ENCODE results near the gene TAF11L14.
"Not testable (repeated sequence)": the region's sequence is repeated elsewhere in the genome, so short reads cannot be mapped to it uniquely, and the experiment has no call there.

The TAF11L14 gene

DNA sequence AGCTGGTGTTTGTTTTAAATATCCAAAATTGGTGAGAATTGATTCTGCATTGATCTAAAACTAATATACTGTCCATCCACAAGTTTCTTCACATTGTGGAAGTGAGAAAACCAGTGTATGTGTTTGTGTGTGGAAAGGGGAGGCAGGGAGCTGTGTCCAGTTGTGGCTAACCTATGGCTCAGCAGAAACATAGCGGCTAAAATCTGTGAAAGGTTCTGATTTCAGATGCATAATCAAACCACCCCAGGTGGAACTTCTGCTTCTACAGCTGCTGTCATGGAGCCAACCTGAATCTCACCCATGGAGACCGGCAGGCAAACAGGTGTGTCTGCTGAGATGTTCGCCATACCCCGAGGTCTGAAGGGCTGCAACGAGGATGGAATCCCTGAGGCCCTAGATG is at the start of gene TAF11L14:
TAF11L14 (plus strand) TSS at position 301 of the 400 bp plus-strand sequence.
- DNase-seq: no peak

DNA sequence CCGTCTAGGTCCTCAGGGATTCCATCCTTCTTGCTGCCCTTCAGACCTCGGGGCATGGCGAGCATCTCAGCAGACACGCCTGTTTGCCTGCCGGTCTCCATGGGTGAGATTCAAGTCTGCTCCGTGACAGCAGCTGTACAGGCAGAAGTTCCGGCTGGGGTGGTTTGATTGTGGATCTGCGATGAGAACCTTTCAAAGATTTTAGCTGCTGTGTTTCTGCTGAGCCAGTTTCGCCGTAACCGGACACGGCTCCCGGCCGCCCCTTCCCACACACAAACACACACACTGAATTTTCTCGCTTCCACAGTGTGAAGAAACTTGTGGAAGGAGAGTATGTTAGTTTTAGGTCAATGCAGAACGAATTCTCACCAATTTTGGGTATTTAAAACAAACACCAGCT is 48.6 kb upstream of the TAF11L14 start, which contains the start of gene TAF11L7:
TAF11L7 (minus strand) TSS at position 101 of the 400 bp plus-strand sequence.
- not testable (repeated sequence) for DNase-seq

DNA sequence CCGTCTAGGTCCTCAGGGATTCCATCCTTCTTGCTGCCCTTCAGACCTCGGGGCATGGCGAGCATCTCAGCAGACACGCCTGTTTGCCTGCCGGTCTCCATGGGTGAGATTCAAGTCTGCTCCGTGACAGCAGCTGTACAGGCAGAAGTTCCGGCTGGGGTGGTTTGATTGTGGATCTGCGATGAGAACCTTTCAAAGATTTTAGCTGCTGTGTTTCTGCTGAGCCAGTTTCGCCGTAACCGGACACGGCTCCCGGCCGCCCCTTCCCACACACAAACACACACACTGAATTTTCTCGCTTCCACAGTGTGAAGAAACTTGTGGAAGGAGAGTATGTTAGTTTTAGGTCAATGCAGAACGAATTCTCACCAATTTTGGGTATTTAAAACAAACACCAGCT is 43.4 kb upstream of the TAF11L14 start, which contains the start of gene TAF11L8:
TAF11L8 (minus strand) TSS at position 101 of the 400 bp plus-strand sequence.
- not testable (repeated sequence) for DNase-seq

DNA sequence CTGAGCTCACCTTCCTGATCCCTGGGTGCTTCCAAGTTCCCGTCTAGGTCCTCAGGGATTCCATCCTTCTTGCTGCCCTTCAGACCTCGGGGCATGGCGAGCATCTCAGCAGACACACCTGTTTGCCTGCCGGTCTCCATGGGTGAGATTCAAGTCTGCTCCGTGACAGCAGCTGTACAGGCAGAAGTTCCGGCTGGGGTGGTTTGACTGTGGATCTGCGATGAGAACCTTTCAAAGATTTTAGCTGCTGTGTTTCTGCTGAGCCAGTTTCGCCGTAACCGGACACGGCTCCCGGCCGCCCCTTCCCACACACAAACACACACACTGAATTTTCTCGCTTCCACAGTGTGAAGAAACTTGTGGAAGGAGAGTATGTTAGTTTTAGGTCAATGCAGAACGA is 40.0 kb upstream of the TAF11L14 start, which contains the start of gene TAF11L9:
TAF11L9 (minus strand) TSS at position 140 of the 400 bp plus-strand sequence.
- DNase-seq: not testable (repeated sequence)

DNA sequence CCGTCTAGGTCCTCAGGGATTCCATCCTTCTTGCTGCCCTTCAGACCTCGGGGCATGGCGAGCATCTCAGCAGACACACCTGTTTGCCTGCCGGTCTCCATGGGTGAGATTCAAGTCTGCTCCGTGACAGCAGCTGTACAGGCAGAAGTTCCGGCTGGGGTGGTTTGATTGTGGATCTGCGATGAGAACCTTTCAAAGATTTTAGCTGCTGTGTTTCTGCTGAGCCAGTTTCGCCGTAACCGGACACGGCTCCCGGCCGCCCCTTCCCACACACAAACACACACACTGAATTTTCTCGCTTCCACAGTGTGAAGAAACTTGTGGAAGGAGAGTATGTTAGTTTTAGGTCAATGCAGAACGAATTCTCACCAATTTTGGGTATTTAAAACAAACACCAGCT is 36.5 kb upstream of the TAF11L14 start, which contains the start of gene TAF11L10:
TAF11L10 (minus strand) TSS at position 101 of the 400 bp plus-strand sequence.
- not testable (repeated sequence) for DNase-seq

DNA sequence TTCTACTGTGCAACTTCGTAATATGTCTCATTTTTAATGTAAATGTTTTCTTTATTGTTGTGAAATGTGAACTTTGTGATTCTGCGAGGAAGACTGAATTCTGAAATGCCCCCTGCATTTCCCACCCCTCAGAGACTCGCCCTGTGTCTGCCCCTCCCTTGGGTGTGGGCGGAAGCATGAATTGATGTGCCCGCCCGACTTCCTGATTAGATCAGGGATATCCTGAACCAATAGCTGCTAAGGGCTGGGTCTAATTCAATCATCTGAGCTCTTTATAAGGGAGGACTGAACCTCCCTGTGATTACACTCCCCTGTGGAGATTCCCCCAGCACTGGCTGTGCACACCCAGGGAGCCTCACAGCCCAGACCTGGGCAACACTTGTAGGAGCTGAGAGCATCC is 30.4 kb upstream of the TAF11L14 start, which contains the start of gene TAF11L11:
TAF11L11 (plus strand) TSS at position 304 of the 400 bp plus-strand sequence.
- DNase-seq: not testable (repeated sequence)

DNA sequence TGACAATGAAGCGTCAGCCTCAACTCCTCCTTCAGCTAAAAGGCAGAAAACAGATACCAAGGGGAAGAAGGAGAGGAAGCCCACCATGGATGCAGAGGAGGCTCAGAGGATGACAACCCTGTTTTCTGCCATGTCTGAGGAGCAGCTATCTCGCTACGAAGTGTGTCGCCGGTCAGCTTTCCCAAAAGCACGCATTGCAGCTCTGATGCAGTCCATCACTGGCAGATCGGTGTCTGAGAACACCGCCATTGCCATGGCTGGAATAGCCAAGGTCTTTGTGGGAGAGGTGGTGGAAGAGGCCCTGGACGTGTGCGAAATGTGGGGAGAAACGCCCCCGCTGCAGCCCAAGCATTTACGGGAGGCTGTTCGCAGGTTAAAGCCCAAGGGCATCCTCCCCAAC is 29.3 kb upstream of the TAF11L14 start:
- no peak for DNase-seq

DNA sequence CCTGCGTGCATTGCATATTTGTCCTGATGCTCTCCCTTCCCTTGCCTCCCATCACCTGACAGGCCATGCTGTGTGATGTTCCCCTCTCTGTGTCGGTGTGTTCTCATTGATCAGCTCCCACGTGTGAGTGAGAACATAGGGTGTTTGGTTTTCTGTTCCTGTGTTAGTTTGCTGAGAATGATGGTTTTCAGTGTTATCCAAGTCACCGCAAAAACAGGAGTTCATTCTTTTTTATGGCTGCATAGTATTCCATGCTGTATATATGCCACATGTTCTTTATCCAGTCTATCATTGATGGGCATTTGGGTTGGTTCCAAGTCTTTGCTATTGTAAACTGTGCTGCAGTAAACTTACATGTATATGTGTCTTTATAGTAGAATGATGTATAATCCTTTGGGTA is 26.8 kb upstream of the TAF11L14 start:
- DNase-seq: not testable (repeated sequence)

DNA sequence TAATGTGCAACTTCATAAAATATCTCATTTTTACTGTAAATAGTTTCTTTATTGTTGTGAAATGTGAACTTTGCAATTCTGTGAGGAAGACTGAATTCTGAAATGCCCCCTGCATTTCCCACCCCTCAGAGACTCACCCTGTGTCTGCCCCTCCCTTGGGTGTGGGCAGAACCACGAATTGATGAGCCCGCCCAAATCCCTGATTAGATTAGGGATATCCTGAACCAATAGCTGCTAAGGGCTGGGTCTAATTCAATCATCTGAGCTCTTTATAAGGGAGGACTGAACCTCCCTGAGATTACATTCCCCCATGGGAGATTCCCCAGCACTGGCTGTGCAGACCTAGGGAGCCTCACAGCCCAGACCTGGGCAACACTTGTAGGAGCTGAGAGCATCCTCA is 24.2 kb upstream of the TAF11L14 start, which contains the start of gene TAF11L12:
TAF11L12 (plus strand) TSS at position 301 of the 400 bp plus-strand sequence.
- DNase-seq: not testable (repeated sequence)

DNA sequence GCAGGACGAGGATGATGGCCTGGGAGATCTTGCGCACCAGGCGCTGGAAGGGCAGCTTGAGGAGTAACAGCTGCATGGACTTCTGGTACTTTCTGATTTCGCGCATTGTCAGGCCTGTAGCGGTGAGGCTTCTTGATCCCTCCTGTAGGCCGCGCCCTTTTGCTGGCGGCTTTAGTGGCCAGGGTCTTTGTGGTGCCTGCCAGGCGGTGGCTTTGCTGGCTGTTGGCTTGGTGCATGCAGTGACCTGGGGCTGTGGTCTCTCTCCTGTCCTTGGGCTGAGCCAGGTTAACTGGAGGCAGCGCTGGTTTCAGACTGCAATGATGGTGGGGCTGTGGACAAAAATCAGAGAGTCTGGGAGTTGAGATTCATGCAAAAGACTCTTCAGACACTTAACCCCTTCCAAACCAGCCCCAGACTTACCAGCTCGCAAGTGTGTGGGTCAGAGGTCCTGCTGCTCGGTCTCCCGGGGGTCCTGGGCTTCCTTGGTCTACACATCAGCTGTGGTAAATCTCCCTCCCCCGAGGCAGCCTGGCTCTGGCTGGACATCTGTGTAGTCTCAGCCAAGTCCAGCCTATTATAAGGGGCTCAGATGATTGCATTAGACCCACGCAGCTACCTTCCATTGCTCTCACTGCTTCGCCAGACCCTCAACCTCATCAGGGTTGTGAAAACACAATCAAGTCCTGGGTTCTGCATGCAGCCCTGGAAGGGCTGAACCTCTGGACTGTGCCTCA is 19.2 kb upstream of the TAF11L14 start:
- no peak for DNase-seq

DNA sequence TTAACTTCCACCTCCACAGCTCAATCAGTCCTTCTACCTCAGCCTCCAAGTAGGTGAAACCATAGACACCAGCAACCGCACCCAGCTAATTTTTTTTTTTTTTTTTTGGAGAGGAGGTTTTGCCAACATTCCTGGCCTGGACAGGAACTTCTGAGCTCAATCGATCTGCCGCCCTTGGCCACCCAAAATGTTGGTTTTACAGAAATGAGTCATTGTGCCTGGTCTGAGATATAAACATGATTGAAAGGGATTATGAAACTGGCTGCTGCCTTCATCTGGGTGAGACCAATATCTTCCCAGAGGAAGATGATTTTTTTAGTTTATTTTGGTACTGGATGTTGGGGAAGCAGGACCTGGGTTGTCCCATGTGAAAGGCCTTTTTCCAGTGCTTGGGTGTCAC is 14.9 kb upstream of the TAF11L14 start:
- DNase-seq: no peak

DNA sequence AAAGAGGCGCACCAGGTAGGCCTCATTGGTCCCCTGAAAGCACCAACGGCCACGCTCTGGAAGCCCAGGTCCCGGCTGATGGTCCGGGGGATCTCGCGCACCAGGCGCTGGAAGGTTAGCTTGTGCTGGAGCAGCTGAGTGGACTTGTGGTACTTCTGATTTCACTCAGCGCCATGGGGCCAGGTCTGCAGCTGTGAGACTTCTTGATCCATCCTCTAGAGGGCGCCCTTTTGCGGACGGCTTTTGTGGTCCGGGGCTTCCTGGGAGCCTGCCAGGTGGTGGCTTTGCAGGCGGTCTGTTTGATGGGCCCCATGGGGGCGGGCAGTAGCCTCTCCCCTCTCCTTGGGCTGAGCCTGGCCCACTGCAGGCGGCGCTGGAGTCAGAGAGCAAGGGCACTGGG is 13.6 kb upstream of the TAF11L14 start:
- no peak for DNase-seq

DNA sequence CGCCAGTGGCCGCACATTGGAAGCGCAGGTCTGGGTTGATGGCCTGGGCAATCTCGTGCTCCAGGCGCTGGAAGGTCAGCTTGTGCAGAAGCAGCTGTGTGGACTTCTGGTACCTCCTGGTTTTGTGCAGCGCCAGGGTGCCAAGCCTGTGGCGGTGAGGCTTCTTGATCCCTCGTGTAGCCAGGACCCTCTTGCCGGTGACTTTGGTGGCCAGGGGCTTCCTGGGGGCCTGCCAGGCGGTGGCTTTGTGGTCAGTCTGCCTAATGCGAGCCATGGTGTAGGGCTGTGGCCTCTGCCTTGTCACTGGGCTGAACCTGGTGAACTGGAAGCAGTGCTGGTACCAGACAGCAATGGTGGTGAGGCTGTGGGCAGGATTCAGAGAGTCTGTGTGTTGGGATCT is 8.6 kb upstream of the TAF11L14 start:
- no peak for DNase-seq

DNA sequence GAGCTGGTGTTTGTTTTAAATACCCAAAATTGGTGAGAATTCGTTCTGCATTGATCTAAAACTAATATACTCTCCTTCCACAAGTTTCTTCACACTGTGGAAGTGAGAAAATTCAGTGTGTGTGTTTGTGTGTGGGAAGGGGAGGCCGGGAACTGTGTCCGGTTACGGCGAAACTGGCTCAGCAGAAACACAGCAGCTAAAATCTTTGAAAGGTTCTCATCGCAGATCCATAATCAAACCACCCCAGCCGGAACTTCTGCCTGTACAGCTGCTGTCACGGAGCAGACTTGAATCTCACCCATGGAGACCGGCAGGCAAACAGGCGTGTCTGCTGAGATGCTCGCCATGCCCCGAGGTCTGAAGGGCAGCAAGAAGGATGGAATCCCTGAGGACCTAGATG is 2.5 kb upstream of the TAF11L14 start, which contains the start of gene TAF11L13:
TAF11L13 (plus strand) TSS at position 301 of the 400 bp plus-strand sequence.
- DNase-seq: not testable (repeated sequence)

DNA sequence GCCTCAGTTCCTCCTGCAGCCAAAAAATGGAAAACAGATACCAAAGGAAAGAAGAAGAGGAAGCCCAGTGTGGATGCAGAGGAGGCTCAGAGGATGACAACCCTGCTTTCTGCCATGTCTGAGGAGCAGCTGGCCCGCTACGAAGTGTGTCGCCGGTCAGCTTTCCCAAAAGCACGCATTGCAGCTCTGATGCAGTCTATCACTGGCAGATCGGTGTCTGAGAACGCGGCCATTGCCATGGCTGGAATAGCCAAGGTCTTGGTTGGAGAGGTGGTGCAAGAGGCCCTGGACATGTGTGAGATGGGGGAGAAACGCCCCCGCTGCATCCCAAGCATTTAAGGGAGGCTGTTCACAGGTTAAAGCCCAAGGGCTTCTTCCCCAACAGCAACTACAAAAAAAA is 15.0 kb downstream of the TAF11L14 start:
- DNase-seq: not testable (repeated sequence)

DNA sequence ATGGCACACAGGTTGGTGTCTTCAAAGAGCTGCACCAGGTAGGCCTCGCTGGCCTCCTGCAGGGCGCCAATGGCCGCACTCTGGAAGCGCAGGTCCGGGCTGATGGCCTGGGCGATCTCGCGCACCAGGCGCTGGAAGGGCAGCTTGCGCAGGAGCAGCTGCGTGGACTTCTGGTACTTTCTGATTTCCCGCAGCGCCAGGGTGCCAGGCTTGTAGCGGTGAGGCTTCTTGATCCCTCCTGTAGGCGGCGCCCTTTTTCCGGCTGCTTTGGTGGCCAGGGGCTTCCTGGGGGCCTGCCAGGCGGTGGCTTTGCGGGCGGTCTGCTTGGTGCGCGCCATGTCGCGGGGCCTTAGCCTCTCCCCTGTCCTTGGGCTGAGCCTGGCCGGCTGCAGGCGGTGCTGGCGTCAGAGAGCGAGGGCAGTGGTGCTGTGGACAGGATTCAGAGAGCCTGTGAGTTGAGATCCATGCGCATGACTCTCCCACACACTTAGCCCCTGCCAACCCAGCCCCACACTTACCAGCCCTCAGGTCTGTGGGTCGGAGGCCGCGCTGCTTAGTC is 21.0 kb downstream of the TAF11L14 start:
- not testable (repeated sequence) for DNase-seq

DNA sequence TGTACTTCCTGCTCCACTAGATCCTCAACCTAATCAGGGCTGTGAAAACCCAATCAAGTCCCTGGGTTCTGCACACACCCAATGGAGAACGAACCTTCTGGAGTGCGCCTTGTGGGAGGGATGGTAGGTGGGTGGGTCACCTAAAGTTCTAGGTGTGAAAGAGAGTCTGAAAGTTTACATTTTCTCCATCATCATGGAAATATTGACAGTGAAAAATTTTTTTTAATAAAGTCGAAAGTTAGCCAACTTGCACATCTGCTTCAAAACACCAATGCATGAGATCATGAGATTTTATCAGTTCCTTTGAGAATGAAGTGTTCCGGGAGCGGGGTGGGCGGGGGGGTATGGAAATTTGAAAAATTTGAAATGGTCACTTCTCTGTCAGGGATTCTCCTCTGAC is 21.7 kb downstream of the TAF11L14 start:
- DNase-seq: no peak

DNA sequence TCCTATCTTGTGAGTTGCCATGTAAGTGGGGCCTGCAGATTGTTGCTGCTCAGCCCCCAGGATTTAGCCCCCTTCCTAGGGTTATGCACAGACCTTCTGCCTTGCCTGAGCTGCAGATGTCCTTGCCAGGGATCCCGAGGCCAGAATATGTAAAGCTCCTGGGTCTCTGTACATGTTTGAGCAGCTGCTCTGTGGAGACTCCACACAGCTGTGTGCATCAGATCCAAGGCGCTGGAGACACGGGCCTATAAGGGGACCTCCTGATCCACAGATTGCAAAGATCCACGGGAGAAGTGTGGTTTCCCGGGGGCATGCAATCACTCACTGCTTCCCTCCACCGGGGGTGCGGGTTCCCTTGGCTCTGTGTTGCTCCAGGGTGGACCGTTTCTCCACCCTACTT is 28.9 kb downstream of the TAF11L14 start:
- DNase-seq: no peak

DNA sequence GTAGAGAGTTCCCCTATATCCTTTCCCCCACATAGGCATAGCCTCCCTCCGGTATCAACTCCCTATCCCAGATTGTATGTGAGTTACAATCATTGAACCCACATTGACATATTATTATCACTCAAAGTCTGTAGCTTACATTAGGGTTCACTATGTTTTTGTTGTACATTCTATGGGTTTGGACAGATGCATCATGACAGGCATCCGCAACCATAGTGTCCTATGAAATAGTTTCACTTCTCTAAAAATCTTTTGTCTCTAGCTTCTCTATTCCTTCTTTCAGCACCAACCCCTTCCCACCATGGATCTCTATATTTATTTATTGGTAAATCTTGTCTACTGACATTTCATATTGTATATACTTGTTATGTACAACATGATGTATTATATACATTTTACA is 31.6 kb downstream of the TAF11L14 start:
- DNase-seq: no peak

DNA sequence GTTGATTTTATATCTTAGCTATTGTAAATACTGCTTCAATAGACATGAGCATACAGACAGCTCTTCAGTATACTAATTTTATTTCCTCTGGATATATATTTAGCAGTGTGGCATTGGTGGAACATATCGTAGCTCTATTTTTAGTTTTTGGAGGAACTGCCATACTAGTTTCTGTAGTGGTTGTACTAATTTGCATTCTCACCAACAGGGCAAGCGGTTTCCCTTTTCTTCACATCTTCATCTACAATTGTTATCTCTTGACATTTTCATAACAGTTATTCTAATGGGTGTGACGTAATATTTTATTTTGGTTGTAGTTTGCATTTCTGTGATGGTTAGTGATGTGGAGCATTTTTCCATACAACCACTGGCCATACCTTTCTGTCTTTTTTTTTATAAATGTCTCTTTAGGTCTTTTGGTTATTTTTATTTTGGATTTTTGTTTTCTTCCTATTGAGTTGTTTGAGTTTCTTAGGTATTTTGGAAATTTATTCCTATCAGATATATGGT is 32.5 kb downstream of the TAF11L14 start:
- no peak for DNase-seq

DNA sequence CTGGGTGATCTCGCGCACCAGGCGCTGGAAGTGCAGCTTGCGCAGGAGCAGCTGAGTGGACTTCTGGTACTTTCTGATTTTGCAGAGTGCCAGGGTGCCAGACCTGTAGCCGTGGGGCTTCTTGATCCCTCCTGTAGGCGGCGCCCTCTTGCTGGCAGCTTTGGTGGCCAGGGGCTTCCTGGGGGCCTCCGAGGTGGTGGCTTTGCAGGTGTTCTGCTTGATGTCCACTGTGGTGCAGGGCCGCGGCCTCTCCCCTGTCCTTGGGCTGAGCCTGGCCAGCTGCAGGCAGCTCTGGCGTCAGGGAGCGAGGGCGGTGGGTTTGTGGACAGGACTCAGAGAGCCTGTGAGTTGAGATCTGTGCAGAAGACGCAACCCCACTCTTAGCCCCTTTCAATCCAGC is 36.1 kb downstream of the TAF11L14 start:
- DNase-seq: no peak

DNA sequence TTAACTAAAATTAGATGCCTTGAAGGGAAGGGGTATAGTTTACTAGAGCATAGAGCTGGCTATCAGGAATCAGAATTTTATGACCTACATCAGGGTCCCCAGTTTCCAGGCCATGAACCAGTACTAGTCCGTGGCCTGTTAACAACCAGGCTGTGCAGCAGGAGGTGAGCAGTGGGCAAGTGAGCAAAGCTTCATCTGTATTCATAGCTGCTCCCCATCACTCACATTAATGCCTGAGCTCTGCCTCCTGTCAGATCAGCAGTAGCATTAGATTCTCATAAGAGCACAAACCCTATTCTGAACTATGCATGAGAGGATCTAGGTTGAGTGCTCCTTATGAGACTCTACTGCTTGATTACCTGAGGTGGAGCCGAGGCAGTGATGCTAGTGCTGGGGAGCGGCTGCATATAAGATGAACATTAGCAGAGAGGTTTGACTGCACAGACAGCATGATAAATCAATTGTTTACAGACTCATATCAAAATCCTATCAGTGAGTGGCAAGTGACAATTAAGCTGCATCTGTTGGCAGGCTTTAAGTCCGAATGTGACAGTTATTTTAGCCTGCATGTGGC is 44.6 kb downstream of the TAF11L14 start:
- DNase-seq: no peak

Data from C1 segment of cervical spinal cord (tissue), 14 donors.